Posterior vena cava (tissue), 2 donors: ENCODE results near the gene PHACTR3. TPM values are rescaled to one million over a fixed set of nuclear protein-coding genes. Genes with fewer than 3 reads are reported as not detected.
"Not testable (repeated sequence)": the region's sequence is repeated elsewhere in the genome, so short reads cannot be mapped to it uniquely, and the experiment has no call there.

Source experiments
- DNase-seq: peaks from one replicate; pipeline ENCODE4 v3.0.0-alpha.2; 2020; ENCODE audit warnings: low spot score
- intact Hi-C, 2 donors: fragments of 100-400 bp; cut with DNase I; formaldehyde crosslinking; loops; one replicate each; pipeline versions ENCODE4 v1.14.1 to v1.14.2; 2022 to 2023
- total RNA-seq, 2 donors: library from RNA; stranded (reverse); fragmentation: NEBNext Ultra II Directional; extraction: Animal tissue kit (Norgen Biotek cat#: 25700); gene quantifications; one replicate each; pipeline ENCODE4 v1.2.1, GENCODE V29; 2021
- donor health status: DM: yes; HTN: yes; CAD: no.
- donor health status: DM: yes; HTN: yes; CAD: no.

PHACTR3 gene
- total RNA-seq, 2 donors from 2014 or later: 0.19 to 0.43 TPM

DNA sequence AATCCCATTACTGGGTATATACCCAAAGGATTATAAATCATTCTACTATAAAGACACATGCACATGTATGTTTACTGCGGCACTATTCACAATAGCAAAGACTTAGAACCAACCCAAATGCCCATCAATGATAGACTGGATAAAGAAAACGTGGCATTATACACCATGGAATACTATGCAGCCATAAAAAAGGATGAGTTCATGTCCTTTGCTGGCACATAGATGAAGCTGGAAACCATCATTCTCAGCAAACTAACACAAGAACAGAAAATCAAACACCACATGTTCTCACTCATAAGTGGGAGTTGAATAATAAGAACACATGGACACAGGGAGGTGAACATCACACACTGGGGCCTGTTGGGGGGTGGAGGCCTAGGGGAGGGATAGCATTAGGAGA lies 285.7 kb downstream of the PHACTR3 start:
- DNase-seq, intact Hi-C loops: not testable (repeated sequence)

DNA sequence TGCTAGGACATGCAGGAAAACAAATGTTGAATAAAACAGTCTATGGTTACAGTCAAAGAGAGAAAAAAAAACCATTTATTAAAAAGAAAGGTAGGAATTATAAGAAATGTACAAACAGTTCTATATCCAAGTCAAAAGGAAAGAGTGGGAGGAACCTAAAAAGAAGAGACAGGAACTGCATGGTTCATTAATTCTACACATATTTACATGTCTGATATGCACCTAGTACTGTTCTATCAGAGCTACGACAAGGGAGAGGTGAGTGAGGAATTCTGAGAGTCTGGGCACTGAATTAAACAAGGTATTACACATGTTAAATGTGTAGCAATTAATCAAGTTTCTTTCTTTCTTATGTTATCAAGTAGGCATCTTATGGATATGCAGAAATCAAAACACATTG lies 287.2 kb downstream of the PHACTR3 start:
- intact Hi-C loops: no loop called here
- no peak for DNase-seq

DNA sequence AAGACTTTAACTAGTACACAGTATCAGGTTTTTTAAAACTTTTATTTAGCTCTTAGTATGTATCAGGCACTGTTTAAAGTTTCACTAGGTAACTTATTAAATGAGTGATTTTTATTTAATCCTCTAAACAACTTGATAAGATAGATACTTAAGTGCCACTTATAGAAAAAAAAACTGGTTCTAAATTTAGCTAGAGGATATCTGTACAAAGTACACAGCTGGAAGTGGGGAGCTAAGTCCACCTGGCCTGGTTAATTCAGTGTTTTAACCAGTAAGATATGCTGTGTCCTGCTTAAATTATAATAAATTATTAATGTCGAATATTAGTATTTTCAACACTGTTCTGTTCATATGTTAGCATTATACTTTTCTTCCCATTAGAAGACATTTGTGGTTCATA lies 291.6 kb downstream of the PHACTR3 start:
- intact Hi-C loops: no loop called here
- no peak for DNase-seq
